PC-9 (cell line): ENCODE measurements around the gene CD22. TPM values are rescaled to one million over a fixed set of nuclear protein-coding genes. Genes with fewer than 3 reads are reported as not detected.

Experiments
- BruUV-seq: library from RNA; stranded (reverse); fragments of 400-500 nt; replicated peaks from 2 replicates; lab custom pipeline; 2021; lab: Mats Ljungman, UMichigan
- CTCF ChIA-PET: fragments of 300-600 bp; sonication (Branson Sonifier 250); formaldehyde crosslinking; loops from one replicate; lab custom pipeline; 2022; ENCODE audit warnings: antibody characterized with exemption; lab: Charles Lee
- POLR2A ChIA-PET: fragments of 300-600 bp; sonication (Branson Sonifier 250); formaldehyde crosslinking; loops from one replicate; lab custom pipeline; 2022; ENCODE audit warnings: antibody characterized with exemption; ENCODE audit not compliant: unreplicated experiment; lab: Charles Lee
- DNase-seq, 2 experiments: peaks; one replicate each; pipeline versions ENCODE4 v3.0.0 to v3.0.0-alpha.2; 2015 to 2022; ENCODE audit warnings: mixed read lengths in 1 of 2
- H2AFZ ChIP-seq: fragments of 200-600 bp; sonication (generic); 2 replicates; pipeline ENCODE4 v1.8.1; 2017; ENCODE audit warnings: antibody characterized with exemption
- H3F3A ChIP-seq: fragments of 200-600 bp; sonication (generic); 2 replicates; pipeline ENCODE4 v1.8.1; 2017; ENCODE audit warnings: antibody characterized with exemption, mild to moderate bottlenecking, low read depth; ENCODE audit not compliant: insufficient read depth
- H3K27ac ChIP-seq: fragments of 200-600 bp; sonication (generic); 2 replicates; pipeline ENCODE4 v1.6.1; 2016; ENCODE audit warnings: mixed run types
- H3K27me3 ChIP-seq: fragments of 200-600 bp; sonication (generic); 2 replicates; pipeline ENCODE4 v1.6.1; 2016; ENCODE audit warnings: low read depth, mixed run types; ENCODE audit not compliant: insufficient read depth
- H3K36me3 ChIP-seq: fragments of 200-600 bp; sonication (generic); 2 replicates; pipeline ENCODE4 v1.6.1; 2016; ENCODE audit warnings: low read depth, mixed run types
- H3K4me1 ChIP-seq: fragments of 200-600 bp; sonication (generic); replicated peaks from 2 replicates; pipeline ENCODE4 v1.6.1; 2016; ENCODE audit warnings: mixed run types; ENCODE audit not compliant: insufficient read depth
- H3K4me2 ChIP-seq: fragments of 200-600 bp; sonication (generic); 2 replicates; pipeline ENCODE4 v1.6.1; 2017; ENCODE audit warnings: mixed run types
- H3K4me3 ChIP-seq: fragments of 200-600 bp; sonication (generic); 2 replicates; pipeline ENCODE4 v1.6.1; 2016; ENCODE audit warnings: mixed run types
- H3K79me2 ChIP-seq: fragments of 200-600 bp; sonication (generic); 2 replicates; pipeline ENCODE4 v1.6.1; 2017; ENCODE audit warnings: low read depth, mixed run types
- H3K9me2 ChIP-seq: fragments of 200-600 bp; sonication (generic); 2 replicates; pipeline ENCODE4 v1.8.1; 2017; ENCODE audit warnings: mild to moderate bottlenecking; ENCODE audit not compliant: insufficient read depth
- H3K9me3 ChIP-seq: fragments of 200-600 bp; sonication (generic); 2 replicates; pipeline ENCODE4 v1.8.1; 2016; ENCODE audit warnings: low read depth; ENCODE audit not compliant: insufficient read depth
- H4K20me1 ChIP-seq: fragments of 200-600 bp; sonication (generic); 2 replicates; pipeline ENCODE4 v1.8.1; 2017; ENCODE audit not compliant: insufficient read depth
- EZH2 ChIP-seq: fragments of 200-600 bp; sonication (generic); IDR thresholded peaks from 2 replicates; pipeline ENCODE4 v1.8.0; 2017; ENCODE audit warnings: antibody characterized with exemption, low read depth
- intact Hi-C: fragments of 100-400 bp; cut with micrococcal nuclease; formaldehyde crosslinking; loops from one replicate; pipeline ENCODE4 v1.10.0; 2022; ENCODE audit not compliant: unreplicated experiment
- total RNA-seq: library from RNA; stranded (reverse); gene quantifications from 2 replicates; pipeline ENCODE4 v1.2.3, GENCODE V29; 2021
- TF ChIP-seq, protein P1 (sequence below): fragments of 200-600 bp; sonication (generic); conservative IDR thresholded peaks from 2 replicates; pipeline ENCODE4 v1.6.1; 2017; ENCODE audit warnings: mixed run types, antibody characterized with exemption, mild to moderate bottlenecking, moderate library complexity

The CD22 gene
- total RNA-seq, 1 experiment from 2014 or later: 29.8 TPM

- peak overlapping the region; percentile 99 for H3K4me2 ChIP-seq
- CTCF ChIA-PET: no interaction called here
- peak overlapping the region; percentile 86 for H3K4me3 ChIP-seq
- no TSS peak for BruUV-seq
- POLR2A ChIA-PET: no interaction called here
- no peaks in the 10 kb centered on the region for H4K20me1 ChIP-seq
- no peaks in the 10 kb centered on the region for H3K27me3 ChIP-seq
- H3K27ac ChIP-seq: peak overlapping the region; percentile 97
- H3F3A ChIP-seq: peaks cover 62% of the 10 kb centered on the region
- no peaks in the 10 kb centered on the region for H3K9me3 ChIP-seq
- H3K4me1 ChIP-seq: peaks cover 74% of the 10 kb centered on the region
- H3K9me2 ChIP-seq: no peaks in the 10 kb centered on the region
- H3K79me2 ChIP-seq: peaks cover 46% of the 10 kb centered on the region
- DNase-seq: peak; percentile 37 to 63
- H2AFZ ChIP-seq: no peak overlapping the region
- TF ChIP-seq EZH2: no peak
- TF ChIP-seq, protein P1, sequence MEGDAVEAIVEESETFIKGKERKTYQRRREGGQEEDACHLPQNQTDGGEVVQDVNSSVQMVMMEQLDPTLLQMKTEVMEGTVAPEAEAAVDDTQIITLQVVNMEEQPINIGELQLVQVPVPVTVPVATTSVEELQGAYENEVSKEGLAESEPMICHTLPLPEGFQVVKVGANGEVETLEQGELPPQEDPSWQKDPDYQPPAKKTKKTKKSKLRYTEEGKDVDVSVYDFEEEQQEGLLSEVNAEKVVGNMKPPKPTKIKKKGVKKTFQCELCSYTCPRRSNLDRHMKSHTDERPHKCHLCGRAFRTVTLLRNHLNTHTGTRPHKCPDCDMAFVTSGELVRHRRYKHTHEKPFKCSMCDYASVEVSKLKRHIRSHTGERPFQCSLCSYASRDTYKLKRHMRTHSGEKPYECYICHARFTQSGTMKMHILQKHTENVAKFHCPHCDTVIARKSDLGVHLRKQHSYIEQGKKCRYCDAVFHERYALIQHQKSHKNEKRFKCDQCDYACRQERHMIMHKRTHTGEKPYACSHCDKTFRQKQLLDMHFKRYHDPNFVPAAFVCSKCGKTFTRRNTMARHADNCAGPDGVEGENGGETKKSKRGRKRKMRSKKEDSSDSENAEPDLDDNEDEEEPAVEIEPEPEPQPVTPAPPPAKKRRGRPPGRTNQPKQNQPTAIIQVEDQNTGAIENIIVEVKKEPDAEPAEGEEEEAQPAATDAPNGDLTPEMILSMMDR: no peak
- peaks cover 28% of the 10 kb centered on the region for H3K36me3 ChIP-seq
- intact Hi-C loops: loop anchor here (10.0 kb wide), 1 partner anchor 624 kb away; the partner anchor contains the start of gene LRFN3
Observed at GRCh38 chr19:35310331-35310730, 18.7 kb upstream of the CD22 start.

DNA sequence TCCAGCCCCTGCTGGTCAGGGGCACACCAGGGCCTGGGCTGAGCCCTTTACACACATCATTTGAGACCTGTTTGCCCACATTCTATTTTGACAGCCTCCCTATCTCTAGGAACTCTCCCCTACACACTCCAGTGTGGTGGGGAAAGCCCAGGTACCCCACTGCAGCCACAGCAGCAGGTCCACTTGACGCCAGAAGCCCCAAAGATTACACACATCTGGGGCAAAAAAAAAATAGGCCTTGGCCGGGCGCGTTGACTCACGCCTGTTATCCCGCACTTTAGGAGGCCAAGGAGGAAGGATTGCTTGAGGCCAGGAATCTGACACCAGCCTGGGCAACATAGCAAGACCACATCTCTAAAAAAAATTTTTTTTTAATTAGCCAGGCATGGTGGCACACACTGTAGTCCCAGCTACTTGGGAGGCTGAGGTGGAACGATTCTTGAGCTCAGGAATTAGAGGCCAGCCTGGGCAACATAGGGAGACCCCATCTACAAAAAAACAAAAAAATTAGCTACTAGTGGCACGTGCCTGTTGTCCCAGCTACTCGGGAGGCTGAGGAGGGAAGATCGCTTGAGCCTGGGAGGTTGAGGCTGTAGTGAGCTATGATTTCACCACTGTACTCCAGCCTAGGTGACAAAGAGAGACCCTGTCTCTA, 18.0 kb upstream of the CD22 start:
- peak overlapping the region; percentile 99 for H3K4me2 ChIP-seq
- BruUV-seq: no TSS peak
- CTCF ChIA-PET: interaction anchor here (0.6 kb wide), 2 partner anchors 41 to 56 kb away, joined by 3 read pairs; no protein-coding TSS in a partner anchor
- no peak overlapping the region for H2AFZ ChIP-seq
- peaks cover 28% of the 10 kb centered on the region for H3K36me3 ChIP-seq
- H3K4me1 ChIP-seq: peaks cover 80% of the 10 kb centered on the region
- H3K27me3 ChIP-seq: no peaks in the 10 kb centered on the region
- H4K20me1 ChIP-seq: no peaks in the 10 kb centered on the region
- H3K9me2 ChIP-seq: no peaks in the 10 kb centered on the region
- H3F3A ChIP-seq: peaks cover 67% of the 10 kb centered on the region
- TF ChIP-seq EZH2: no peak
- TF ChIP-seq, protein P1: no peak
- POLR2A ChIA-PET: no interaction called here
- H3K4me3 ChIP-seq: peak overlapping the region; percentile 86
- DNase-seq: peak; percentile 49 to 85
- no peaks in the 10 kb centered on the region for H3K9me3 ChIP-seq
- H3K27ac ChIP-seq: peak overlapping the region; percentile 97
- peaks cover 46% of the 10 kb centered on the region for H3K79me2 ChIP-seq
- intact Hi-C loops: loop anchor here (10.0 kb wide), 1 partner anchor 624 kb away; the partner anchor contains the start of gene LRFN3

- Histone ChIP-seq H3K4me2 (peak overlapping the region; percentile 99), H3K4me3 (peak overlapping the region; percentile 86), H3K9me2 (no peaks in the 10 kb centered on the region), H3K27ac (peak overlapping the region; percentile 97), H3K9me3 (no peaks in the 10 kb centered on the region), H3K4me1 (peaks cover 88% of the 10 kb centered on the region), H3F3A (peaks cover 77% of the 10 kb centered on the region), H3K27me3 (no peaks in the 10 kb centered on the region), H2AFZ (no peak overlapping the region), H4K20me1 (no peaks in the 10 kb centered on the region), H3K79me2 (peaks cover 46% of the 10 kb centered on the region), H3K36me3 (peaks cover 28% of the 10 kb centered on the region)
- peak; percentile 60 to 62 for DNase-seq
- ChIA-PET CTCF (interaction anchor here (0.6 kb wide), 1 partner anchor 429 kb away, joined by 7 read pairs; no protein-coding TSS in a partner anchor), POLR2A (interaction anchor here (0.6 kb wide), 2 partner anchors 336 to 436 kb away, joined by 4 to 7 read pairs; partner anchors contain the start of genes COX6B1 and LIN37)
- intact Hi-C loops: loop anchor here (10.0 kb wide), 1 partner anchor 623 kb away; the partner anchor contains the start of gene LRFN3
- no peak for TF ChIP-seq EZH2
- TF ChIP-seq, protein P1: no peak
- BruUV-seq: TSS peak; percentile 27
Observed at GRCh38 chr19:35311901-35312665, 16.9 kb upstream of the CD22 start.
